ENCODE data around the gene SAMD8. TPM values are rescaled to one million over a fixed set of nuclear protein-coding genes. Genes with fewer than 3 reads are reported as not detected.

The SAMD8 gene
- polyA plus RNA-seq, 3 donors, result 13.0 to 18.8 (median 13.7) TPM

DNA sequence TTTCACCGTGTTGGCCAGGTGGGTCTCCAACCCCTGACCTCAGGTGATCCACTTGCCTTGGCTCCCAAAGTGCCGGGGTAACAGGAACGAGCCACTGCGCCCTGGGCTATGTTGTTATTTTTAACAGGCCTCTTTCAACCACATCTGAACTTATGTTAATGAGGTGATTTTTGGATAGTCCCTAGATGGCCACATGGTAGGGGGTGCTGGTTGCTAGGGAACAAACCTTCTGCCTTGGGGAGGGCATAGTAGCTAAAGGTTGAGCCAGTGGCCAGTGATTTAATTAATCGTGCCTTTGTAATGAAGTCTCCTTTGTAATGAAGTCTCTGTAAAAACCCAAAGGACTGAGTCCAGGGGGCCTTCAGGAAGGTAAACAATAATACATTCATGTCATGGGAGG is 115.2 kb downstream of the SAMD8 start:
- no peak overlapping the region for H3K4me3 ChIP-seq (replicated peaks in 1 of 3; ENCODE audit: low read depth in 2 of 3, low read length in 3 of 3)
- intact Hi-C loops (cut with micrococcal nuclease), result no loop called here
- H2AFZ ChIP-seq (ENCODE audit: insufficient read depth, low read depth, low read length, poor library complexity, severe bottlenecking), result no peak overlapping the region
- peaks cover 77 to 86% of the 10 kb centered on the region in 2 donors for H3K36me3 Mint-ChIP-seq
- H3K9me3 ChIP-seq (replicated peaks in 1 of 2; ENCODE audit: control insufficient read depth in 1 of 2, insufficient read depth in 1 of 2, low read length in 2 of 2), result no peaks in the 10 kb centered on the region
- no peak overlapping the region for H3K27ac ChIP-seq (ENCODE audit: low read depth in 1 of 2, low read length in 2 of 2)
- H3K4me3 Mint-ChIP-seq, result no peak overlapping the region
- H4K20me1 ChIP-seq (ENCODE audit: insufficient read depth, low read length), result peaks cover 84% of the 10 kb centered on the region
- TF ChIP-seq, protein P1, sequence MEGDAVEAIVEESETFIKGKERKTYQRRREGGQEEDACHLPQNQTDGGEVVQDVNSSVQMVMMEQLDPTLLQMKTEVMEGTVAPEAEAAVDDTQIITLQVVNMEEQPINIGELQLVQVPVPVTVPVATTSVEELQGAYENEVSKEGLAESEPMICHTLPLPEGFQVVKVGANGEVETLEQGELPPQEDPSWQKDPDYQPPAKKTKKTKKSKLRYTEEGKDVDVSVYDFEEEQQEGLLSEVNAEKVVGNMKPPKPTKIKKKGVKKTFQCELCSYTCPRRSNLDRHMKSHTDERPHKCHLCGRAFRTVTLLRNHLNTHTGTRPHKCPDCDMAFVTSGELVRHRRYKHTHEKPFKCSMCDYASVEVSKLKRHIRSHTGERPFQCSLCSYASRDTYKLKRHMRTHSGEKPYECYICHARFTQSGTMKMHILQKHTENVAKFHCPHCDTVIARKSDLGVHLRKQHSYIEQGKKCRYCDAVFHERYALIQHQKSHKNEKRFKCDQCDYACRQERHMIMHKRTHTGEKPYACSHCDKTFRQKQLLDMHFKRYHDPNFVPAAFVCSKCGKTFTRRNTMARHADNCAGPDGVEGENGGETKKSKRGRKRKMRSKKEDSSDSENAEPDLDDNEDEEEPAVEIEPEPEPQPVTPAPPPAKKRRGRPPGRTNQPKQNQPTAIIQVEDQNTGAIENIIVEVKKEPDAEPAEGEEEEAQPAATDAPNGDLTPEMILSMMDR (IDR thresholded peaks at IDR 0.05), result no peak
- peak overlapping the region in 2 of 7 donors; percentile 19 to 50 for H3K27ac Mint-ChIP-seq
- H3K79me2 ChIP-seq (ENCODE audit: insufficient read depth, low read length), result peaks cover 73% of the 10 kb centered on the region
- H3K27me3 Mint-ChIP-seq (ENCODE audit: low read depth in 3 of 3), result no peaks in the 10 kb centered on the region
- H3K27me3 ChIP-seq (ENCODE audit: control insufficient read depth in 2 of 2, insufficient read depth in 2 of 2, low read length in 2 of 2), result no peaks in the 10 kb centered on the region
- peaks cover 13% of the 10 kb centered on the region for H3K4me1 Mint-ChIP-seq
- H3K9ac ChIP-seq (ENCODE audit: insufficient read depth, low read length, poor library complexity, severe bottlenecking), result no peak overlapping the region
- no peak overlapping the region for H3K4me2 ChIP-seq (replicated peaks; ENCODE audit: extremely low read depth, low read length, poor library complexity, severe bottlenecking)
- DNase-seq, result no peak
- peaks cover 82 to 98% of the 10 kb centered on the region in 2 donors for H3K36me3 ChIP-seq (replicated peaks in 1 of 2; ENCODE audit: control insufficient read depth in 1 of 2, insufficient read depth in 2 of 2, low read length in 2 of 2)
- 100% methylated on average over 1 of the region's 5 CpGs for WGBS (ENCODE audit: insufficient coverage)
- no peaks in the 10 kb centered on the region for H3K4me1 ChIP-seq (ENCODE audit: control insufficient read depth in 1 of 2, insufficient read depth in 2 of 2, low read length in 2 of 2)
- peaks cover 0 to 2% (median 0%) of the 10 kb centered on the region in 7 donors for H3K9me3 Mint-ChIP-seq

DNA sequence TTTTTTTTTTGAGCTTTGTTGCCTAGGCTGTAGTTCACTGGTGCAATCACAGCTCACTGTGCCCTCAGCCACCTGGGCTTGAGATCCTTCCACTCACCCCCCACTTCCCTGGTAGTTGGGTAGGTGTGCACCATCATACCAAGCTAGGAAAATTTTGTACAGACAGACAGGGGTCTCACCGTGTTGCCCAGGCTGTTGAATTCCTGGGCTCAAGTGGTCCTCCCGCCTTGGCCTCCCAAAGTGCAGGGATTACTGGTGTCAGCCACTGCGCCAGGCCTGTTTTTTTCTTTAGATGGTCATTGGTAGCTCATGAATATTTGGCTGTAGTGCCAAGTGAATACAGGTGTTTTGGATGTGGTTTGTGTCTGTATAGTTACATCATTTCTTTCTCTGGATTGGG is 116.8 kb downstream of the SAMD8 start:
- no peak overlapping the region for H3K4me3 ChIP-seq (replicated peaks in 1 of 3; ENCODE audit: low read depth in 2 of 3, low read length in 3 of 3)
- peaks cover 0 to 2% (median 0%) of the 10 kb centered on the region in 7 donors for H3K9me3 Mint-ChIP-seq
- no peaks in the 10 kb centered on the region for H3K9me3 ChIP-seq (replicated peaks in 1 of 2; ENCODE audit: control insufficient read depth in 1 of 2, insufficient read depth in 1 of 2, low read length in 2 of 2)
- H3K36me3 ChIP-seq (replicated peaks in 1 of 2; ENCODE audit: control insufficient read depth in 1 of 2, insufficient read depth in 2 of 2, low read length in 2 of 2), result peaks cover 78 to 90% of the 10 kb centered on the region in 2 donors
- no peaks in the 10 kb centered on the region for H3K4me1 ChIP-seq (ENCODE audit: control insufficient read depth in 1 of 2, insufficient read depth in 2 of 2, low read length in 2 of 2)
- TF ChIP-seq, protein P1 (IDR thresholded peaks at IDR 0.05), result no peak
- intact Hi-C loops (cut with micrococcal nuclease), result no loop called here
- DNase-seq, result no peak
- peak overlapping the region in 5 of 7 donors; percentile 39 to 81 (median 63) for H3K27ac Mint-ChIP-seq
- peaks cover 56% of the 10 kb centered on the region for H3K79me2 ChIP-seq (ENCODE audit: insufficient read depth, low read length)
- no peak overlapping the region for H2AFZ ChIP-seq (ENCODE audit: insufficient read depth, low read depth, low read length, poor library complexity, severe bottlenecking)
- H3K36me3 Mint-ChIP-seq, result peaks cover 74 to 88% of the 10 kb centered on the region in 2 donors
- H3K4me1 Mint-ChIP-seq, result peaks cover 14% of the 10 kb centered on the region
- no peak overlapping the region for H3K4me2 ChIP-seq (replicated peaks; ENCODE audit: extremely low read depth, low read length, poor library complexity, severe bottlenecking)
- peak overlapping the region in 1 of 2 donors; percentile 58 for H3K27ac ChIP-seq (ENCODE audit: low read depth in 1 of 2, low read length in 2 of 2)
- 97% methylated on average over 3 of the region's 3 CpGs for WGBS (ENCODE audit: insufficient coverage)
- no peak overlapping the region for H3K9ac ChIP-seq (ENCODE audit: insufficient read depth, low read length, poor library complexity, severe bottlenecking)
- H4K20me1 ChIP-seq (ENCODE audit: insufficient read depth, low read length), result peaks cover 72% of the 10 kb centered on the region
- no peak overlapping the region for H3K4me3 Mint-ChIP-seq
- no peaks in the 10 kb centered on the region for H3K27me3 Mint-ChIP-seq (ENCODE audit: low read depth in 3 of 3)
- H3K27me3 ChIP-seq (ENCODE audit: control insufficient read depth in 2 of 2, insufficient read depth in 2 of 2, low read length in 2 of 2), result no peaks in the 10 kb centered on the region

Measured in CD14-positive monocyte (primary cell).